HG03378 (cell line): Measurements from ENCODE around the gene ACAD11.
"Not testable (repeated sequence)": the region's sequence is repeated elsewhere in the genome, so short reads cannot be mapped to it uniquely, and the experiment has no call there.

Experiments
- ATAC-seq: cut with Tn5 transposase; IDR thresholded peaks from one replicate; pipeline ENCODE4 v1.9.1; 2021; ENCODE audit warnings: mild to moderate bottlenecking, moderate library complexity; ENCODE audit not compliant: unreplicated experiment

ACAD11 gene

DNA sequence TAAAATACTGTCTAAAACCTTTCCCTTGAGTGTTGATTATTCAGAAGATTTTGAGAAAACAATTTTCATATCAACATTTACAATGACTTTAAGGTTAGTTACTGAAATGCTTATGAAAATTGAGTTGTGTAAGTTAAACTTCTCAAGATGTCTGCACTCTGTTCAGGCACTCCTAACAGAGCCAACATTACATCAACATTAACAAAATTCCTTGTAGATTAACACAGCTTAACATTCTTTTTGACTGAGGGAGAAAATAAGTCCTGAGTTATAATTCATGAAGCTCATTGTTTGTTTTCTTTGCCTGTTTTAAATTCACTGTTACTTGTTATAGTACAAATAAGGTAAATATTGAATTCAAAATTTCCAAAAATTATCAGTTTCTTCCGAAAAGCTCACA, 53.5 kb downstream of the ACAD11 start:
- ATAC-seq = no peak

DNA sequence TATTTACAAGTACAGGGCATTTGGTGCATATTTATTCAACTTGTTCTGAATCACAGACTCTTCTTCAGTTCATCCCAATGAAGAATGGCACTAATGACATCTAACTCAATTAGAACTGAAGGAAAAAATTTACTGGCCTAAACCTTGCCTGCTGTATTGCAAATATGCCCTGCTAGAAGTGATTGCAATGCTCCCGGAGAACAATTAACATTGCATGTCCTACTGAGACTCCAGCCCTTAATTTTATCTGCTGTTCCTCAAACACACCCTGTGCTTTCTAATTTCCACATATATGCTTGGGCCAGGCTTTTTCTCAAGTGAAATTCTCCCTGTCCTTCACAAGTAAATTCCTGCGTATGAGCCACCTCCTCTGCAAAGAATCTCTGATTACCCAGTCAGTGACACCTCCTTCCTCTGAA, 54.2 kb downstream of the ACAD11 start:
- no peak for ATAC-seq

DNA sequence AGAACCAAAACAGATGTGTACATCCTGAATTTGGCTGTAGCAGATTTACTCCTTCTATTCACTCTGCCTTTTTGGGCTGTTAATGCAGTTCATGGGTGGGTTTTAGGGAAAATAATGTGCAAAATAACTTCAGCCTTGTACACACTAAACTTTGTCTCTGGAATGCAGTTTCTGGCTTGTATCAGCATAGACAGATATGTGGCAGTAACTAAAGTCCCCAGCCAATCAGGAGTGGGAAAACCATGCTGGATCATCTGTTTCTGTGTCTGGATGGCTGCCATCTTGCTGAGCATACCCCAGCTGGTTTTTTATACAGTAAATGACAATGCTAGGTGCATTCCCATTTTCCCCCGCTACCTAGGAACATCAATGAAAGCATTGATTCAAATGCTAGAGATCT, 59.0 kb downstream of the ACAD11 start:
- not testable (repeated sequence) for ATAC-seq

GRCh38 chr3:132598181-132598580, 61.4 kb downstream of the ACAD11 start:
- ATAC-seq = no peak

- ATAC-seq = no peak
Measured at GRCh38 chr3:132597660-132598059, 61.9 kb downstream of the ACAD11 start.

DNA sequence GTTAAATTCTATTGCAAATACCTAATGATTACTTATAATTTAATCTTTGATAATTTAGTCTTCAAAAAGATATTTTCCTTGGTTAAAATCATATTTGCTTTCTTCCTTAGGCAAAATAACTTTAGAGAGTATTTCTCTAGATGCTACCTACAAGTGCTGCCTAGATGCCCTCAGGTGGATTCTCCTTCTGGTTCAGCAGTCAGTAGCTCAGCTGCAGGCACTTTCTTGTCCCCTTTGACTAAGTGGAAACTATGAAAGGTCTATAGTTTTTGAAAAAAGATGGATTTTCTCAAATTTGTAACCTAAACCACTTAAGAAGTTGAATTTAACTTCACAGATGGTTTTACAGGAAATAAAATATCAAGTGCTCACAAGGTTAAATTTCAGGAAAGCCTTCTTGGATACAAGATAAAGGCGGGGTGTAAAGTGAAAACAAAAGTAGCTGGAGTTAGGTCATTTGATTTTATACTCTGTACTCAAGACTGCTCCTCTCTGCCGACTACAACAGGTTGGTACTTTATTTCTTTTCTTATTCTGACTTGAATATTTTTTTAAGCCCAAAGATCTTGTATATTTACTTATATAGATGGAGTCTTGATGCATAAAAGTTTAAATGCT, 62.7 kb downstream of the ACAD11 start, which contains the start of gene ACKR4:
TSS of gene ACKR4 (plus strand) at position 455 of the 618 bp plus-strand sequence. CDS start 3,128 bp downstream, outside the sequence.
- no peak for ATAC-seq

DNA sequence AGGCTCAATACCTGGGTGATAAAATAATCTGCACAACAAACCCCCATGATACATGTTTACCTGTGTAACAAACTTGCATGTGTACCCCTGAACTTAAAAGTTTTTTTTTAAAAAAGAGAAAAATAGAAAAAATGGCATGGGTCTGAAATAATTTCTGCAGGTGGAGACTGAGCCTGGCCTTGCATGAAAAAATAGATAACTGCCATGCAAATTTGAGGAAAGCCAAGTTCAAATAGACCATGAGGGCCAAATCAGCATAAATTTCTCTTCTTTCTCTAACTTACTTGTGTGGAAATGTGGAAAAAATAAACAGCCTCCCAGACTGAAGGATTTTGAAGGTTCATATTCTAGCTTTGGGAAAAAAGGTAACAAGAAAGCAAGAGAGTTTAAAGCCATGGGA, 63.3 kb downstream of the ACAD11 start:
- ATAC-seq = no peak

DNA sequence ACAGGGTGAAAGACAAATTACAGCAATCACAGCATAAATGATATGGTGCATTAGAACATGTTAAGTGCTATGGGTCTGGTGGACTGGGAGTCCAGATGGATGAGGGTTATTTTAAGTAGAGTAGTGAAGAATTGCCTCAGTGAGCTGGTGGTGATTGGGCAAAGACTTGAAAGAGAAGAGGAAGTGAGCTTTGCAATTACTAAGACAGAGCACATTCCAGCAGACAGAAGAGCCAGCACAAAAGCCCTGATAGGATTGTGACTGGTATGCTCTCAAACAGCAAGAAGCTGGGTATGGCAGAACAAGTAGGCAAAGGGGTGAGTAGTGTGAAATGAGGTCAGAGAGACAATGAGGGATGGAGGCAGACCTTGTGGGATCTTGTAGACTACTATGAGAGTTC, 64.6 kb downstream of the ACAD11 start:
- no peak for ATAC-seq

DNA sequence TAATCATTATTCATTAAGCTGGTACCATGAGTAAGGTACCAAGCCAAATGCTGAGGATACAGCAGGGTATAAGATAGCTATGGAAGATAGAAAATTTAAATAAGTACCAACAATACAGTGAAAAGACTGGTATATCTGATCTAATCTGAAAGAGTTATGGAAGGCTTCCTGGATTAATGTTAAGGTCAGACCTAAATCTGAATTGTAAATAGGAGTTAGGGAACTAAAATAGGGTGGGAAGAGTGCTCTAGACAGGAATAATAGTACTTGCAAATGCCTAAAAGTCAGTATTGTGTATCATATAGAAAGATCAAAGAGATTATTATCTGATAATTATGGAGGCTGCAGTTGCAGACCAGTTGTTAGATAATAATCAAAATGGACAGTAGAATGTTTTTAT, 65.1 kb downstream of the ACAD11 start:
- ATAC-seq = no peak

DNA sequence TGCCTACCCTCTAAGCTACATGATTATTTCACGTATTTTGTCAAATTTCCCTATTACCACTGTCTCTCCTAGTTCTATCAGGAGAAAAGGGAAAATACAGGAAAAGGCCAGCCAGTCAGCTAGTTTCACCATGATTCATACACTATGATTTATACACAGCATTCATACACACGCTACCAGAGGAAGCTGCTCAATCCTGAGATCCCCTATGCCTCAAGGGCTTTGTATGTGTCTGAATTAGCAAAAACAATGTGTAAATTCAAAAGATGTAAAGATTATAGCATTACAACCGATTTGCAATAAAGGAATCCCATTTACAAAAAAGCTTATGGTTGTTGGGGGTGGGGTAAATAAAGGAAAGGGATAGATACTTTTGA, 65.7 kb downstream of the ACAD11 start:
- ATAC-seq = no peak

DNA sequence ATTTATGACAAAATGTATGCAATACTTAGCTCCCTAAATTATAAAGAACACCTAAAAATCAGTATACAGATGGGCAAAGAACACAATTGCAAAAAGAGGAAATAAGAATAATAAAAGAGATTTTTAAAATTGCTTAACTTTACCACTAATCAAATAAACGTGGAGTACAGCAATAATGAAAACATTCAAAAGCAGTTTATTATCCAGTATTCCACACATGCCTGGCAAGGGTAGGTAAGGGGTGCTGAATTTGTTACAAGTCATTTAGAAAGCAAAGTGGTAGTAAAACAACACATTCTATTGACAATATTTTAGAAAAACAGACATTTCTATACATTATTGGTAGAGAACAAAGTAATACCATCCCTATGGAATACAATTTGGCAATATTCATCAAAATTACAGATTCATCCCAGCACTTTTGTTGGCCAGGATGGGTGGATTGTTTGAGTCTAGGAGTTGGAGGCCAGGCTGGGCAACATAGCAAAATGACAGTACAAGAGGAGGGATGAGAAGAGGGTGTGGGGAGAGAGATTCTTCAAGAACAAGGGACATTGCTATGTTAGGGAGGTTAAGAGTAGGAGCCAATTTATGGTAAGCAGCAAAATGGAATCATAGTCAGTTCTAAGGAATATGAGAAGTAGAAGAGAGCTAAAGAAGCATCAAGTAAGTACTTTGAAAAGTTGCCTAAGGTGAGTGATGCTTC, 66.2 kb downstream of the ACAD11 start:
- ATAC-seq = no peak

GRCh38 chr3:132592216-132592615, 67.4 kb downstream of the ACAD11 start:
- ATAC-seq = no peak

- no peak for ATAC-seq
Measured at GRCh38 chr3:132587401-132587800, 72.2 kb downstream of the ACAD11 start.

GRCh38 chr3:132573797-132574211, 85.8 kb downstream of the ACAD11 start:
- no peak for ATAC-seq

DNA sequence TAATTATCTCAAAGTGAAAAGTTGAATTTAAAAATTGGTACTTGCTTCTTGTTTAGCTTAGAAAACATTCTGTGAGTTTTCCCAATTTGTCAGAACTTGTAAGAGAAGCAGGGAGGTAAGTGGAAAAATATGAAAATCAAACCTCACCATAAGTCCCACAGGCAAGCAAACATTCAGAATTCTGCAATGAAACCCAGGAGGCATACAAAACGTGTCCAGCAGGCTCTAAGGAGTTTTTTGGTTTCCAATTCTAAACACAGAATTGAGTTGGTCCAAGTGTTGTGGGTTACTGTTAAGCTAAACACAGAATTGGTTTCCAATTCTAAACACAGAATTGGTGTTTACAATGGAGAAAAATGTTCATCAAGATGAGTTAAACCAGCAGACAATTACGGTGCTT, 89.6 kb downstream of the ACAD11 start:
- ATAC-seq = no peak

DNA sequence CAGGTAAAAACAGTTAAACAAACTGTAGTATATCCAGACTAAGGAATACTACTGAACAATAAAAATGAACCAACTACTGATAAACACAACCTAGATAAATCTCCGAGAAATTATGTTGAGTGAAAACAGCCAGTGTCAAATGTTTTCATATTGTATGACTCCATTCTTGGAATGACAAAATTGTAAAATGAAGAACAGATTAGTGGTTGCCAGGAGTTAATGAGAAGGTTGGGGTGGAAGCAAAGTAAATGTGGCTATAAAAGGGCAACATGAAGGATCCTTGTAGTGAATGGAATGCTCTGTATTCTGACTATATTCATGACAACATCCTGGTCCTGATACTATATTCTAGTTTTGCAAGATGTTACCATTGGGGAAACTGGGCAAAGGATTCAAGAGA, 90.0 kb downstream of the ACAD11 start:
- no peak for ATAC-seq

- ATAC-seq = no peak
Measured at GRCh38 chr3:132569153-132569552, 90.5 kb downstream of the ACAD11 start.

DNA sequence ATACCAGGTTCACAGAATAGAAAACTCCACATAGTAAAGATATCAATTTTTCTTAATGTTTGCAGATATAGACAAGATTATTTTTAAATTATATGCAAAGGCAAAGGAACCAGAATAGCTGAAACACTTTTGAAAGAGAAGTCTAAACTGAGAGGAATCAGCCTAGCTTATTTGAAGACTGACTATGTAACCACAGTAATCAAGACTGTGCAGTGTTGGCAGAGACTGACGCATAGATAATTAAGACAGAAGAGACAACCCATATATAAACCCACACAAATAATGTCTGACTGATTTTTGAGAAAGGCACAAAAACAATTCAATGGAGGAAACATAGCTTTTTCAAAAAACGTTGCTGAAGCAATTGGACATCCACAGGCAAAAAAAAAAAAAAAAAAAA, 91.2 kb downstream of the ACAD11 start:
- ATAC-seq = no peak

GRCh38 chr3:132564070-132564465, 95.5 kb downstream of the ACAD11 start:
- ATAC-seq = no peak

DNA sequence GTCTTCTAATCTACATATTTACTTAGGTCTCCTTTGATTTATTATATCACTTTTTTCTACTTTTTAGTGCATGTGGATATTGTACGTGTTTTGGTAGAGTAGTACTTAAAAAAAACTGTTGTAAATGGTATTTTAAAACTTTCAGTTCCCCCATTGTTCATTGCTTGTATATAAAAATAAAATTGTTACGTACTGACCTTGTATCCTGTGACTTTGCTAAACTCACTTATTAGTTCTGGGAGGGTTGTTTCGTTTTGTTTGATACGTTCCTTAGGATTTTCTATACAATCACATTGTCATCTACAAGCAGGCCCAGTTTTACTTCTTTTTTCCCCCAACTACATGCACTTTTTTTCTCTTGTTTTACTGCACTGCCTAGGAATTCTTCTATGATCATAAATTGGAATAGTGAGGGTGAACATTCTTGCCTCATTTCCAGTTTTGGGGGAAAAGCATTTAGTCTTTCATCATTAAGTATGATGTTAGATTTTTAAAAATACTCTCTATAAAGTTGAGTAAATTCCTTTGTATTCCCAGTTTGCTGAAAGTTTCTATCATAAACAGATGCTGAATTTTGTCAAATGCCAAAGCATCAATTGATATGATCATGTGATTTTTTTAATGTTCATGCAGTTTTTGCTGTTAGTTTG, 96.1 kb downstream of the ACAD11 start:
- no peak for ATAC-seq

DNA sequence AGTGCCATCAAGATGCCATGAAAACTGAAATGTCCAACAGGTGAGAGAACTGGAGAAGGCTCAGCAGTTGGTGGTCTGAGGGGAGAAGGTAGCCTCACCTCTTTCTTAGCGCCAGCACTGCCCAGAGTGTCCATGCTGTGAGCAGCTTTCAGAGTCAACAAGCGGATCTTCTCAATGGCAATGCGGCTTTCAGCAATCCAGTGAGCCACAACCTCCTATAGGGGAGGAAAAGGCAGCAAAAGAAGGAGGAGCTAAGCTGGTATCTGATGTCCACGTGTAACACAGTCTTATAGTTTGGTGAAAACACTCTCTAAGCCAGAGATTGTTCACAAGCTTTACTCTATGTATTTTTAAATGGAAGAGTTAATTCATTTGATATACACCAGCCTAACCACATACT, 98.6 kb downstream of the ACAD11 start:
- ATAC-seq = no peak

DNA sequence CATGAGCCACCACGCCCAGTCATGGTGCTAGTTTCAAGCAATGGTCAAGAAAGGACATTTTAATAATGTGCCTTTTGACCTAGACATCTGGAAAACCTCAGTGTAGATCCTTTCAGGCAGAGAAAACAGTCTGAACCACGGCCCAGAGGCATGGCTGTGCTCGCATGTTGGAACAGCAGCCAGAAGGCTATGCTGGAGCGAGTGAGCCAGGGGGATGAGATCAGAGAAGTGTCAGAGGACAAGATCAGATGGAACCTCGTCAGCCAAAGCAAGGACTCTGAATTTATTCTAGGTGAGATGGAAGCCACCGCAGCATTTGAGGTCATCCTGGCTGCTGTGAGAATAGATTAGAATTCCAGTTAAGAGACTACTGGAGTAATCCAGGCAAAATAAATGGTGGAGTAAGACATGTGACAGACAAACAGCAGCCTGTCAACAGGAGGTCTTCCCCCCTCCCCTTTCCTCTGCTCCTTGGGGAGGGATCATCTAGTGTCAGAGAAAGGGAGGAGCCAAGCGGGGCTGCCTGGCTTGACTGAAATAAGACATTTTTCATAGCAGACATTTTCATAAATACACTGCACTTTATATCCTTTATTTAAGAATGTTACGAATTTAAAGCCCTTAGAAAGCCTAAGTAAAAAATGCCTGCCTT, 103.0 kb downstream of the ACAD11 start:
- ATAC-seq = no peak
